ENCODE measurements around the gene TCF4. TPM values are rescaled to one million over a fixed set of nuclear protein-coding genes. Genes with fewer than 3 reads are reported as not detected.

TCF4 gene
- total and polyA plus RNA-seq, 2 of the 13 experiments (the other 11 are each of a cell fraction or from before 2014, with no cell fraction given): not detected

DNA sequence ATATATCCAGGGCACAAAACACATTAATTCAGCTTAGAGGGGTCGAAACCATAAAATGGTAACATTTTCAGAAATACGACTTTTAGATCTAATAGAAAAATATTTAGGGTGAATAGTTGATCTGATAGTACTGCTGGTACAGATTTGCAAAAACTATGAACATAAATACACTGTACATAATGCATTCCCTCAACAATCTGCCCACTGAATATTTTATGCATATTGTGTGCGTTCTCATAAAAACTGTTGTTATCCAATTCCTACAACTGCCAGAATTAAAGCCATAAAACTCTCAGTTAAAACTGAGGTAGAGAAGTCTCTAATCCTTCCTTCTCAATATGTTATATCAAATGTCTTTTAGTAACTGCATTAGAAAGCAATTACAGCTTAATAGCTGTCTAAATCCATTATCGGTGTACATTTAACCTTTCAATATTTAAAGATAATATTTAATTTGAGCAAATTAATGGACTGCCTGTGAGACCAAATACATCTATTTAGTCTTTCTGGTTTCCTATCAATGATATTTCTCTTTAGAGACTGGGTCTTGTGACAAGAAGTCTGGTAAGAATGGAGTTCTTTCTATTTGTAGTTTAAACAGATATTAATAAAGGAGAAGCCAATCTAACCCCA lies 32.5 kb downstream of the TCF4 start (continued):
- TF ChIP-seq, protein P1, sequence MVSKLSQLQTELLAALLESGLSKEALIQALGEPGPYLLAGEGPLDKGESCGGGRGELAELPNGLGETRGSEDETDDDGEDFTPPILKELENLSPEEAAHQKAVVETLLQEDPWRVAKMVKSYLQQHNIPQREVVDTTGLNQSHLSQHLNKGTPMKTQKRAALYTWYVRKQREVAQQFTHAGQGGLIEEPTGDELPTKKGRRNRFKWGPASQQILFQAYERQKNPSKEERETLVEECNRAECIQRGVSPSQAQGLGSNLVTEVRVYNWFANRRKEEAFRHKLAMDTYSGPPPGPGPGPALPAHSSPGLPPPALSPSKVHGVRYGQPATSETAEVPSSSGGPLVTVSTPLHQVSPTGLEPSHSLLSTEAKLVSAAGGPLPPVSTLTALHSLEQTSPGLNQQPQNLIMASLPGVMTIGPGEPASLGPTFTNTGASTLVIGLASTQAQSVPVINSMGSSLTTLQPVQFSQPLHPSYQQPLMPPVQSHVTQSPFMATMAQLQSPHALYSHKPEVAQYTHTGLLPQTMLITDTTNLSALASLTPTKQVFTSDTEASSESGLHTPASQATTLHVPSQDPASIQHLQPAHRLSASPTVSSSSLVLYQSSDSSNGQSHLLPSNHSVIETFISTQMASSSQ (IDR thresholded peaks at IDR 0.05; ENCODE audit: low read depth): no peak
- TF ChIP-seq, protein P1 (CRISPR knock-in tag; IDR thresholded peaks at IDR 0.05; ENCODE audit: borderline replicate concordance): no peak
- TF ChIP-seq ZSCAN25 (CRISPR knock-in tag; IDR thresholded peaks at IDR 0.05): no peak
- TF ChIP-seq ATF1 (CRISPR knock-in tag; IDR thresholded peaks at IDR 0.05): no peak
- no peak for TF ChIP-seq HES4 (CRISPR knock-in tag; IDR thresholded peaks at IDR 0.05; ENCODE audit: borderline replicate concordance)

DNA sequence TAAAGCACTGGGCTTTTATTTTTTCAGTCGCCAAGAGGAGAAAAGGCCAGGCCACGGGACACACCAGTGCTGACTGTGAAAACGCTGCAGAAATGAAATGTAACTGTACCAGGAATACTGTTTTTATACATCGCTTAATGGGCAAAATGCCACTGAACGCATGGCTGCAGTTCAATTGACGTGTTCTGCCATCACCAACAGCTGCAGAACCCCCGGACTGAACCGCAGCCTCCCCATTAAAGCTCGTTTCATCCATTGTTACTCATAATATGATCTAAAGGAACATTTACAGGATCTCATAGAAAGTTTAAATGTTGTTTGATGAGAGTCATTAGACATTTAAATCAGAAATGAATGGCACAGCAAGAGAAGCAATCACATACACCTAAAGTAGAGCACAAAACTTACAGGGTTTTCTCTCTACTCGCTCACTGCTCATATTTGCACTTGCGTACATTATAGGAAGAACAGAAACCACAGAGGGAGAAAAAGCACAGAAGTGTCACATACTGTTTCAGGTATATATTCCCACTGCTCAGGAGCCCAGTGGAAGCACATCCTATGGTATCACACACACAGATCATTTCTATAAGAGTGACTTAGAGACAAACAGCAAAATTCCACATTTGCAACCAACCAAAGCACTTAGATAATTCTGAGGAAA lies 35.3 kb downstream of the TCF4 start:
- Histone ChIP-seq H3K9me3 (ENCODE audit: low read length) (no peaks in the 10 kb centered on the region), H3K27ac (ENCODE audit: extremely low read length, insufficient read depth, low read length) (no peak overlapping the region), H3K4me1 (ENCODE audit: insufficient read depth, low read length) (no peaks in the 10 kb centered on the region), H3K27me3 (ENCODE audit: control insufficient read depth in 1 of 2, insufficient read depth in 2 of 2, low read length in 2 of 2) (no peaks in the 10 kb centered on the region), H3K36me3 (replicated peaks in 1 of 2; ENCODE audit: control insufficient read depth in 1 of 2, insufficient read depth in 2 of 2, low read length in 2 of 2) (no peaks in the 10 kb centered on the region), H4K20me1 (ENCODE audit: insufficient read depth, low read length) (no peaks in the 10 kb centered on the region), H3K9ac (ENCODE audit: insufficient read depth, low read depth, low read length) (no peak overlapping the region), H3K4me2 (ENCODE audit: low read depth, low read length) (no peak overlapping the region), H3K79me2 (ENCODE audit: insufficient read depth, low read length) (no peaks in the 10 kb centered on the region), H2AFZ (ENCODE audit: low read length) (no peak overlapping the region), H3K4me3 (replicated peaks in 1 of 3; ENCODE audit: insufficient read depth in 1 of 3, low read depth in 2 of 3, low read length in 3 of 3) (no peak overlapping the region)
- FAIRE-seq (no peak), ATAC-seq (no peak), DNase-seq (ENCODE audit: low spot score) (no peak)
- 10% methylated on average over 11 of the region's 11 CpGs for WGBS (ENCODE audit: low lambda C conversion rate)
- no peak for TF ChIP-seq NR3C1 (CRISPR knock-in tag; IDR thresholded peaks at IDR 0.05)
- TF ChIP-seq CBX5 (CRISPR knock-in tag; IDR thresholded peaks at IDR 0.05; ENCODE audit: borderline replicate concordance): no peak
- no peak for TF ChIP-seq PITX1 (CRISPR knock-in tag; IDR thresholded peaks at IDR 0.05)
- TF ChIP-seq, protein P2, sequence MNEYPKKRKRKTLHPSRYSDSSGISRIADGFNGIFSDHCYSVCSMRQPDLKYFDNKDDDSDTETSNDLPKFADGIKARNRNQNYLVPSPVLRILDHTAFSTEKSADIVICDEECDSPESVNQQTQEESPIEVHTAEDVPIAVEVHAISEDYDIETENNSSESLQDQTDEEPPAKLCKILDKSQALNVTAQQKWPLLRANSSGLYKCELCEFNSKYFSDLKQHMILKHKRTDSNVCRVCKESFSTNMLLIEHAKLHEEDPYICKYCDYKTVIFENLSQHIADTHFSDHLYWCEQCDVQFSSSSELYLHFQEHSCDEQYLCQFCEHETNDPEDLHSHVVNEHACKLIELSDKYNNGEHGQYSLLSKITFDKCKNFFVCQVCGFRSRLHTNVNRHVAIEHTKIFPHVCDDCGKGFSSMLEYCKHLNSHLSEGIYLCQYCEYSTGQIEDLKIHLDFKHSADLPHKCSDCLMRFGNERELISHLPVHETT (CRISPR knock-in tag; conservative IDR thresholded peaks at IDR 0.05): no peak
- TF ChIP-seq, protein P3, sequence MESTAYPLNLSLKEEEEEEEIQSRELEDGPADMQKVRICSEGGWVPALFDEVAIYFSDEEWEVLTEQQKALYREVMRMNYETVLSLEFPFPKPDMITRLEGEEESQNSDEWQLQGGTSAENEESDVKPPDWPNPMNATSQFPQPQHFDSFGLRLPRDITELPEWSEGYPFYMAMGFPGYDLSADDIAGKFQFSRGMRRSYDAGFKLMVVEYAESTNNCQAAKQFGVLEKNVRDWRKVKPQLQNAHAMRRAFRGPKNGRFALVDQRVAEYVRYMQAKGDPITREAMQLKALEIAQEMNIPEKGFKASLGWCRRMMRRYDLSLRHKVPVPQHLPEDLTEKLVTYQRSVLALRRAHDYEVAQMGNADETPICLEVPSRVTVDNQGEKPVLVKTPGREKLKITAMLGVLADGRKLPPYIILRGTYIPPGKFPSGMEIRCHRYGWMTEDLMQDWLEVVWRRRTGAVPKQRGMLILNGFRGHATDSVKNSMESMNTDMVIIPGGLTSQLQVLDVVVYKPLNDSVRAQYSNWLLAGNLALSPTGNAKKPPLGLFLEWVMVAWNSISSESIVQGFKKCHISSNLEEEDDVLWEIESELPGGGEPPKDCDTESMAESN (CRISPR knock-in tag; conservative IDR thresholded peaks at IDR 0.05): no peak
- TF ChIP-seq TSC22D2 (CRISPR knock-in tag; IDR thresholded peaks at IDR 0.05; ENCODE audit: borderline replicate concordance): no peak
- TF ChIP-seq YY1 (IDR thresholded peaks at IDR 0.05; ENCODE audit: insufficient read depth, insufficient replicate concordance, low read depth, low read length): no peak
- POLR2A ChIA-PET: no interaction called here
- intact Hi-C loops (cut with micrococcal nuclease; ENCODE audit: unreplicated experiment) (no loop called here), in situ Hi-C loops (cut with HindIII; ENCODE audit: extremely low pct_ligation_motif_present, low pct_unique_long_range_greater_than_20kb) (no loop called here)
- CTCF ChIA-PET (ENCODE audit: low intra/inter-chr PET ratio, low total read pairs): no interaction called here
- no TSS peak for BruUV-seq (replicated peaks)

Data from HepG2 (cell line).